ENCODE measurements around the gene CFAP119.

DNA sequence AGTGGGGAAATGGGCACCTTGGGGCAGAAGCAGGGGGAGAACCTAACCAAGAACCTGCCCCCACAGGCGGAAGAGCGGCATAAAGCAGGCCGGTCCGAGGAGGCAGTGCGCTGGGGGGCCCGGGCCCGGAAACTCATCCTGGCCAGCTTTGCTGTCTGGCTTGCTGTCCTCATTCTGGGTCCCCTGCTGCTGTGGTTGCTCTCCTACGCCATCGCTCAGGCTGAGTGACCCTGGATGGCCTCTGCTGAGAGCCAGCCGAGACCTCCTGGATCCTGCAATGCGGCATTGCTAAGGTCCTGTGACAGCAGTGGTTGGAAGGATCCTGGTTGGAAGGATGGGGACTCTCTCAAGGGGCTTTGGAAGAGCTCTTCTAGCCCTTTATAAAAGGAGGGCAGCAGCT, 18.1 kb downstream of the CFAP119 start:
- TF ChIP-seq POLR2A (IDR thresholded peaks at IDR 0.05; ENCODE audit: low read depth) (no peak), EP300 (IDR thresholded peaks at IDR 0.05) (no peak), POLR2AphosphoS5 (IDR thresholded peaks at IDR 0.05) (no peak)
- TF ChIP-seq, protein P1, sequence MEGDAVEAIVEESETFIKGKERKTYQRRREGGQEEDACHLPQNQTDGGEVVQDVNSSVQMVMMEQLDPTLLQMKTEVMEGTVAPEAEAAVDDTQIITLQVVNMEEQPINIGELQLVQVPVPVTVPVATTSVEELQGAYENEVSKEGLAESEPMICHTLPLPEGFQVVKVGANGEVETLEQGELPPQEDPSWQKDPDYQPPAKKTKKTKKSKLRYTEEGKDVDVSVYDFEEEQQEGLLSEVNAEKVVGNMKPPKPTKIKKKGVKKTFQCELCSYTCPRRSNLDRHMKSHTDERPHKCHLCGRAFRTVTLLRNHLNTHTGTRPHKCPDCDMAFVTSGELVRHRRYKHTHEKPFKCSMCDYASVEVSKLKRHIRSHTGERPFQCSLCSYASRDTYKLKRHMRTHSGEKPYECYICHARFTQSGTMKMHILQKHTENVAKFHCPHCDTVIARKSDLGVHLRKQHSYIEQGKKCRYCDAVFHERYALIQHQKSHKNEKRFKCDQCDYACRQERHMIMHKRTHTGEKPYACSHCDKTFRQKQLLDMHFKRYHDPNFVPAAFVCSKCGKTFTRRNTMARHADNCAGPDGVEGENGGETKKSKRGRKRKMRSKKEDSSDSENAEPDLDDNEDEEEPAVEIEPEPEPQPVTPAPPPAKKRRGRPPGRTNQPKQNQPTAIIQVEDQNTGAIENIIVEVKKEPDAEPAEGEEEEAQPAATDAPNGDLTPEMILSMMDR (IDR thresholded peaks at IDR 0.05): no peak

Data from esophagus muscularis mucosa (tissue), 4 donors.